ENCODE results near the gene MAGOH. TPM values are rescaled to one million over a fixed set of nuclear protein-coding genes. Genes with fewer than 3 reads are reported as not detected.

MAGOH gene
- total and polyA plus RNA-seq, 7 donors, result 15.9 to 103 (median 33.6) TPM

DNA sequence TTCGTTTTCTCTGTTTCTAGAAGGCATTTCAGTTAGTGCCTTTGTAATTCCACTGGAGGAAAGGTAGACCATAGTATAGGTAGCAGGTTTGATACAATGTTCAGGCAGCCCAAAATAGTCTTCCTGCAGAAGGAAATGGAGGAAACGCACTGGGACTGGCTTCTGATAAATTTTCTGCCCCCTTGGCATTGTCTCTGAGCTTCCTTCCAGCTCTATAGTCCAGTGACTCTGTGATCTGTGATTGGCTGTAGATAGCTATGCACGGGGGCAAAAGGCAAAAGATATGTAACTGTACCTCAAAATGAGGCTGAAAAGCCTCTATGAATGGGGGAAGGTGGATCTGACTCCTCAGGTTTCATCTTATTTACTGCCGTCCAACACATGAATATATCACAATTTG, 5.8 kb upstream of the MAGOH start:
- Histone ChIP-seq H3K27ac (no peak overlapping the region), H3K4me1 (no peaks in the 10 kb centered on the region), H3K9me3 (no peaks in the 10 kb centered on the region), H3K4me3 (no peak overlapping the region), H3K36me3 (ENCODE audit: insufficient read depth in 1 of 2, low read depth in 1 of 2) (no peaks in the 10 kb centered on the region), H3K27me3 (ENCODE audit: insufficient read depth in 3 of 3, low read length in 2 of 3) (peaks cover 0 to 14% (median 0%) of the 10 kb centered on the region in 3 donors)
- DNase-seq (no peak), ATAC-seq (no peak)
- TF ChIP-seq, protein P1, sequence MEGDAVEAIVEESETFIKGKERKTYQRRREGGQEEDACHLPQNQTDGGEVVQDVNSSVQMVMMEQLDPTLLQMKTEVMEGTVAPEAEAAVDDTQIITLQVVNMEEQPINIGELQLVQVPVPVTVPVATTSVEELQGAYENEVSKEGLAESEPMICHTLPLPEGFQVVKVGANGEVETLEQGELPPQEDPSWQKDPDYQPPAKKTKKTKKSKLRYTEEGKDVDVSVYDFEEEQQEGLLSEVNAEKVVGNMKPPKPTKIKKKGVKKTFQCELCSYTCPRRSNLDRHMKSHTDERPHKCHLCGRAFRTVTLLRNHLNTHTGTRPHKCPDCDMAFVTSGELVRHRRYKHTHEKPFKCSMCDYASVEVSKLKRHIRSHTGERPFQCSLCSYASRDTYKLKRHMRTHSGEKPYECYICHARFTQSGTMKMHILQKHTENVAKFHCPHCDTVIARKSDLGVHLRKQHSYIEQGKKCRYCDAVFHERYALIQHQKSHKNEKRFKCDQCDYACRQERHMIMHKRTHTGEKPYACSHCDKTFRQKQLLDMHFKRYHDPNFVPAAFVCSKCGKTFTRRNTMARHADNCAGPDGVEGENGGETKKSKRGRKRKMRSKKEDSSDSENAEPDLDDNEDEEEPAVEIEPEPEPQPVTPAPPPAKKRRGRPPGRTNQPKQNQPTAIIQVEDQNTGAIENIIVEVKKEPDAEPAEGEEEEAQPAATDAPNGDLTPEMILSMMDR (IDR thresholded peaks at IDR 0.05), result no peak
- WGBS, 3 donors, result 60 to 63% (median 61%) methylated on average over 4 of the region's 4 CpGs
- intact Hi-C loops (cut with DNase I), result no loop called here

DNA sequence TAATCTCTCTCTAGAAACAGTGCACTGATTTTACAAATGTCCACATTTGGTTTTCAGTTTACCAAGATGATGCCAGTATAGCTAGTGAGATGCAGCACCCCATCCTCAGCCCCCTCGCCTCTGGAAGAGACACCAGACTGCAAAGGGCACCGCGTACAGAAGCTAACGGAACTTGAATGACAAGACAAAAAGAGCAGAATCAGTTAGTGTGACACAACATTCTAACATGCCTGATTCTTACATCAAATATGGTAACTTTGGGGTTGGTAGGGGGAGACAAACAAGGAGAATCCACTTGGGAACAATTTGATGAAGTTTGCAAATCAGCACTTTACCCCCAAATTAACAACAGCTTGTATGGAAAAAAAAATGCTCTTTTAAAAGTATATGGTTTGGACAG, 4.1 kb upstream of the MAGOH start:
- TF ChIP-seq, protein P1 (IDR thresholded peaks at IDR 0.05), result no peak
- intact Hi-C loops (cut with DNase I), result no loop called here
- peaks cover 7% of the 10 kb centered on the region for H3K4me1 ChIP-seq
- no peak overlapping the region for H3K27ac ChIP-seq
- no peaks in the 10 kb centered on the region for H3K36me3 ChIP-seq (ENCODE audit: insufficient read depth in 1 of 2, low read depth in 1 of 2)
- no peak for ATAC-seq
- no peak overlapping the region for H3K4me3 ChIP-seq
- no peak for DNase-seq
- peaks cover 0 to 14% (median 0%) of the 10 kb centered on the region in 3 donors for H3K27me3 ChIP-seq (ENCODE audit: insufficient read depth in 3 of 3, low read length in 2 of 3)
- H3K9me3 ChIP-seq, result no peaks in the 10 kb centered on the region
- WGBS, 3 donors, result 60 to 76% (median 64%) methylated on average over 4 of the region's 4 CpGs

DNA sequence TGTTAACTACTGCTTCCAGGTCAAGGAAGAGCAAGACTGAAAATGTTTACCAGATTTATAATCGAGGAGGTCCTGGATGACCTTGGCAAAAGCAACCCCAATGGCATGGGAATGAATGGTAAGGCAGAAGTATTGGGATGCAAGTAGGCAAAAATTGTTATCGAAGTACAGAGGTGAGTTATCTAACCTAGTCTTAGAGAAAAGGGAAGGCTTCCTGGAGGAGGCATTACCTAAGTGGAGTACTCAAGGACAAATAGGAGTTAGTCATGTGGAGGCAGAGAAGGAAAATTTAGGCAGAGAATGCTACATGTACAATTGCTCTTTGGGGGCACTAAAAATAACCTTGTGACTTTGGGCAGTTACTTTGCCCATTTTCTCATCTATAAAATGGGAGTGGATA, 3.5 kb upstream of the MAGOH start:
- TF ChIP-seq, protein P1 (IDR thresholded peaks at IDR 0.05), result no peak
- Histone ChIP-seq H3K27me3 (ENCODE audit: insufficient read depth in 3 of 3, low read length in 2 of 3) (peaks cover 0 to 14% (median 0%) of the 10 kb centered on the region in 3 donors), H3K36me3 (ENCODE audit: insufficient read depth in 1 of 2, low read depth in 1 of 2) (no peaks in the 10 kb centered on the region), H3K4me3 (no peak overlapping the region), H3K27ac (no peak overlapping the region), H3K4me1 (peaks cover 13% of the 10 kb centered on the region), H3K9me3 (no peaks in the 10 kb centered on the region)
- DNase-seq (no peak), ATAC-seq (no peak)
- intact Hi-C loops (cut with DNase I), result no loop called here
- WGBS, 3 donors, result 89 to 94% (median 93%) methylated on average over 2 of the region's 2 CpGs

DNA sequence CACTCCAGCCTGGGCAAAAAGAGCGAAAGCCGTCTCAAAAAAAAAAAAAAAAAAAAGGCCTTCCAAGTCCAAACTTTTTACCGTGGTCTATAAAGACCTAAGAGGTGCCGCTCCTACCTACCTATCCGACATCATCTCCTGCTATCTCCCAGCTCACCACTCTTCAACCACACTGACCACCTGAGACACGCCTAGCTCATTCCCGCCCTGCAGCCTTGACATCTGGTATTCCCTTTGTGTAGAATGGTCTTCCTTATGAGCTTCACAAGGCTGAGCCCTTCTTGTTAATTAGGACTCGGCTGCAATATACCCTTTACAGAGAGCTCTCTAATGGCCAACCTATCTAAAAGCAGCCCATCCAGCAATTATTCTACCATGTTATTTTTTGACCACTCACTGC, 680 bp downstream of the MAGOH start:
- TF ChIP-seq, protein P1 (IDR thresholded peaks at IDR 0.05), result no peak
- no peaks in the 10 kb centered on the region for H3K9me3 ChIP-seq
- ATAC-seq, result no peak
- H3K4me1 ChIP-seq, result peaks cover 23% of the 10 kb centered on the region
- no peak for DNase-seq
- peak overlapping the region; percentile 83 for H3K27ac ChIP-seq
- WGBS, 3 donors, result 8 to 28% (median 23%) methylated on average over 6 to 8 of the region's 8 CpGs
- peak overlapping the region; percentile 90 for H3K4me3 ChIP-seq
- intact Hi-C loops (cut with DNase I), result loop anchor here (2.0 to 5.0 kb wide), 2 partner anchors 17 to 40 kb away; partner anchors contain the start of genes CZIB (in 2 of the 2) and CPT2 (in 1 of the 2)
- H3K36me3 ChIP-seq (ENCODE audit: insufficient read depth in 1 of 2, low read depth in 1 of 2), result peaks cover 13 to 39% of the 10 kb centered on the region in 2 donors
- H3K27me3 ChIP-seq (ENCODE audit: insufficient read depth in 3 of 3, low read length in 2 of 3), result peaks cover 0 to 6% (median 0%) of the 10 kb centered on the region in 3 donors

DNA sequence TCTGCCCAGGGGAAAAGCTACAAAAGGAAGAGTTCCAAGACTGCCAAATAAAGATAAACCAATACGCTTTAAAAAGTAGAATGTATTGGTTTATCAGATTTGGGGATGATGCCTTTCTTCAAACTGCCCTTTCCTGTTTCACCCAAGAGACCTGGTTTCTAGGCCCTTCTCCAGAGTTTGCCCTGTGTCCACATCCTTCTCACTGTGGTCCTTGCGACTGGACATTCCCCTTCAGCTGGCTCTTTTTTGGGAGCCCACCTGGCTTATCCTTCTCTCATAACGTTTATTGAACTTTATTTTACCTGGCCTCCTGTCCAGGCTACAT, 17.4 kb downstream of the MAGOH start:
- intact Hi-C loops (cut with DNase I), result loop anchor here (2.0 kb wide), 1 partner anchor 18 kb away; the partner anchor contains the start of gene MAGOH (in 2 of the 2)
- peak overlapping the region; percentile 98 for H3K27ac ChIP-seq
- H3K4me3 ChIP-seq, result peak overlapping the region; percentile 90
- 30 to 38% (median 33%) methylated on average over 3 of the region's 3 CpGs for WGBS, 3 donors
- peaks cover 0 to 28% of the 10 kb centered on the region in 2 donors for H3K36me3 ChIP-seq (ENCODE audit: insufficient read depth in 1 of 2, low read depth in 1 of 2)
- peaks cover 14% of the 10 kb centered on the region for H3K4me1 ChIP-seq
- ATAC-seq, result no peak
- no peaks in the 10 kb centered on the region for H3K9me3 ChIP-seq
- no peaks in the 10 kb centered on the region for H3K27me3 ChIP-seq (ENCODE audit: insufficient read depth in 3 of 3, low read length in 2 of 3)
- TF ChIP-seq, protein P1 (IDR thresholded peaks at IDR 0.05), result no peak
- DNase-seq, result no peak
